HG02588 (cell line): ENCODE data around the gene CENPU.
"Not testable (repeated sequence)": the region's sequence is repeated elsewhere in the genome, so short reads cannot be mapped to it uniquely, and the experiment has no call there.

ENCODE experiments used
- ATAC-seq: cut with Tn5 transposase; IDR thresholded peaks from one replicate; pipeline ENCODE4 v1.9.1; 2021; ENCODE audit warnings: mild to moderate bottlenecking, moderate library complexity; ENCODE audit not compliant: unreplicated experiment

CENPU gene

DNA sequence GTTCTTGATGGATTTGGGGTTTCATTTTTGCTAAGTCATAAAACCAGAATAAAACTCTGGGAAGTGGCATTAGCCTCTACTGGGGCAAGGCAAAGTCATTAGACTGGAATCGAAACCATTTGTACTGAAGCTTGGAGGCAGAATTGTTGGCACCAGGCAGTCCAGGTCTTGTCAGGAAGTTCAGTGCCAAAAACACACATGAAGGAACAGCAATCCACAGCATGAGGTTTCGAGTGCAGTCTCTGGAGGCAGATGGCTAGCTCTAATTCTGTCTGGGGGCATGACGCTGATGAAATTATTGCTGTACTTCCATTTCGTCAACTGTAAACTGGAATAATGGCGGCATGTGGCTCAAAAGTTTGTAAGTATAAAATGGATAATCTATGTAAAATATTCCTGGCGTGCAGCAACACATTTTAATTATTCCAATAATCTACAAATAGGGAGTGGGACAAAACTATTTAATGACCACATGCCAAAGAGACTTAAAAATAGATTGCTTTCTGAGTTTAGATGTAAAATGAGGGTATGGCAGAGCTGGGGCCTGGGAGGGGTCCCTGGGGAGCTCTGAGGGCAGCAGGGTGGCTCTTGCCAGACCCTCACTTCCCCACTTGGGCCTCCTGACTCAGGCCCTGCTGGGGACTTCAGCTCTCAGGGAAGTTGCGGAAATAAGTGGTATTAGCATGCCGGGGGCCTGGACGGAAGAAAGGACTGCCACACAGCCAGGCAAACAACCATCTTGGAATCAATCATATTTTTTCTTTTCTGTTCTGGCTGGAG, 18.8 kb upstream of the CENPU start:
- ATAC-seq = no peak

DNA sequence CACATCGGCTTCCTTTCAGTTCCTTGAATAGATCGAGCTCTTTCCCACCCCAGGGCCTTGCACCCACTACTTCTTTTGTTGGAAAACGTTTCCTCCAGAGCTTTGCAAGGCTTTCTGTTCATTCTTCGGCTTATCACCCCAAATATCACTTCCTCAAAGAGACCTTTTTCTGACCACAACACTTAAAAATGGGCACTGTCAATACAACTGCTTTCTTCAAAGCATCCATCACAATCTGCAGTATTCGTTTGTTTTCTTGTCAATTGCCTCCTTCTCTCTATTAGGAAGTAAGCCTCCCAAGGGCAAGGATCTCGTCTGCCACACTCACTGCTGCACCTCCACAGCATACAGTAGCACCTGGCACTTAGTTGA, 17.7 kb upstream of the CENPU start:
- no peak for ATAC-seq

DNA sequence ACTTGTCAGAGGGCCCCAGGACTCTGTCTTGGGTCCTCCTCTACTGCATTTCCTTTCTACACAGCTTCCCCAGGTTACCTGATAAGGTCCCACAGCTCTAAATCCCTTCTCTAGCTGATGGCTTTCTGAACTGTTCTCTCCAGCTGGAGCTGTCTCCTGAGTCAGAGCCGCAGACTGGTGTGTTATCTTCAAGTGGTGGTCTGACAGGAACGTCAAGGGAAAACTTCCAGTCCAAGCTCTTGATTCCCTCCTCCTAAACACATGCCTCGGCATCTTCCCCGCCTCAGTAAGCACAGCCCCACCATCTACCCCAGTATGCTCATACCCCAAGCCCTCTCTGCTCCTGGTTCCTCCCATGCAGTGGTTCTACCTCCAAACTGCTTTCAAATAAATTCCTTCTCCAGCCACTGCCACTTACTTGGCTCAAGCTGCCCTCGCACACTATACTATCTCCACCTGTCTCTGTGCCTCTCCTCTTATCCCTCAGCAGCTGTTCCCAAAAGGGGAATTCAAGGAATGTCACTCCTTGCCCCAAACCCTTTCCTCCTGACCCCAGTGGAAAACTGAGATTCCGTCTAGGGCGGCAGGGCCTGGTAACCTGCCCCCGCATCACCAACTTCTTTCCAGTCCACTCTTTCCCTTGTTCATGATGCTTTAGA, 17.2 kb upstream of the CENPU start:
- ATAC-seq = no peak

DNA sequence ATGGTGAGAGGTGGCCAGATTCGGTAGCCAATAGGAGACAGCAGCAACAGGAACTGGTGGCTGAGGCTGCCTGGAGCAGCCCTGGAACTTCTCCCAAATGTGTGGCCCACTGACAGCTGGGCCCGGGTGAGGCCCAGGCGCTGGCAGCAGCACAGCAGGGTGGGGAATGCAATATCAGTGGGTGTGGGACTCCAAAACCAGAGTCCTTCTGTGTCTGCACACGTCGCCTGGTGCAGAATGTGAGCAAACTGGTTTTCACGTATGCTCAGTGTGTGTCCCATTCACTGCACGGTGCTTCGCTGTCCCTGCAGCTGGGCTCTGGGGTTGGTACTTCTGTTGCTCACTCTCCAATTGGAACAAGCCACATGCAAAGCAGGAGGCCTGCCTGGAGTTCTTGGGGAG, 14.4 kb upstream of the CENPU start:
- ATAC-seq = no peak

DNA sequence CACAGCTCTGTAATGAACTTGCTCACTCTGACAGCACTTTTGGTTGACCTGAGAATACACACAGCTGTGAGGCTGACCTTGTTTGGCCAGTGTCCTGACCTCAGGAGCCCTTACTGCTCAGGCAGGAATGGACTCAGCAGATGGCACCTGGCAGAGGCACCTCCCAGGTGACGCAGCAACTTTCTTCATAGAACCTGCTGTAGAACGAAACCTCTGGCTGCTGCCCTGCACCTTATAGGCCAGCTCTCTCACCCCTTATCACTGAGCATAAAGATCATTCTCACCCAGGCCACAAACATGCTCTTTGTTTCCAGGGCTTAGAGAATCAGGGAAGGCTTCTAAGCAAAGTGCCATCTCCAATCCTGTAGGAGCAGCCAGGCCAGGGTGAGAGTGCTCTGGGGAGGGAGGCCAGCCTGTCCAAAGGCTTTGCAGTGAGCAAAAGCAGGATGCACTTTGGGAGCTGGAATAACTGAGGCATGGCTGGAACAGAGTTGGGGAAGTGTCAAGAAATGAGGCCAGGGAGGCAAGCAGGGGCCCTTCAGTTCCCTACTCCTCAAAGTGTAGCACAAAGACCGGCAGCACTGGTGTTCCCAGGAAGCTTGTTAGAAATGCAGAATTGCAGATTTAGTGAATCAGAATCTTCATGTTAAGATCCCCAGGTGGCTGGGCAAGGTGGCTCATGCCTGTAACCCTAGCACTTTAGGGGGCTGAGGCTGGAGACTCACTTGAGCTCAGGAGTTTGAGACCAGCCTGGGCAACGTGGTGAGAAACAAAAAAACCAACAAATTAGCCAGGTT, 13.3 kb upstream of the CENPU start:
- ATAC-seq = no peak

DNA sequence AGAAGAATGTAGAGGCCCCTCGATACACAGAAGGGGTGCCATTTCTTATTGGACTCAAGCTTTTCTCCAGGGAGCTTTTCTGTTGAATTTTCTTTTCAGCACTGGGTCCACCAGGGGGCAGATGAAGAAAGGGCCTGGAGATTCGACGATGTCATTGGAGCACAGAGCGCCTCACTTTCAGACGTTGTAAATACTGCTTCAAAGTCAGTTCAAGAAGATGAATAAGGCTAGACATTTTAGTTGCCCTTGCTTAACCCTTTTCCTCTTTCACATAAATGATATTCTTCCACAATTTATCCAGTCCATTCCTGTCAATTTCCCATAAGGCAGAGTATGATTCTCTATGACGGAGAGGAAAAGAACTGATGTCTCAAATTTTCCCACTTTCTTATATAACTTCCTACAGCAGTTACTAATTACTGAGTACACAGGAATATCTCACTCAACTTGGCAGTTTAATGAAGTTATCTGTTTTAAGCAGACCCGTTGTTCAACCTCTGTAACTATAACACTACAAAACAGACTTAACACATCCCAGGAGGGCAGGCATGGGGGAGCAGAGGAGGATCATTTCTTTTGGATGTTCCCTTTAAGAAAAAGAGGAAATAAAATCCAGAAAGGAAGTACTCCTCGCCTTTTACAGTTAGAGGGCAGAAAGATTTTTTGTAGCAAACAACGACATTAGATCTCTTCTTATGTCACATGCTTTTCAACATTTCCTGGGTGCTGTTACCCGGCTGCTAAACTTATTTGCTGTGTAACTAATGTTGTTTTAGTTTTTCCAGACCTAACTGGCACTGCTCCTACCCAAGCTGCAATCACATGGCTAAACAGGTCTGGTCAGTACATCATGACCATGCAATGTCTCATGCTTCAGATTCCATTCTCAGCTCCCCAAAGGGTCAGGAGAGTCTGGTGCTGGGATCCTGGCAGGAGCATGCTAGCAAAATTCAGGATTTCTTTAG, 12.2 kb upstream of the CENPU start:
- no peak for ATAC-seq

DNA sequence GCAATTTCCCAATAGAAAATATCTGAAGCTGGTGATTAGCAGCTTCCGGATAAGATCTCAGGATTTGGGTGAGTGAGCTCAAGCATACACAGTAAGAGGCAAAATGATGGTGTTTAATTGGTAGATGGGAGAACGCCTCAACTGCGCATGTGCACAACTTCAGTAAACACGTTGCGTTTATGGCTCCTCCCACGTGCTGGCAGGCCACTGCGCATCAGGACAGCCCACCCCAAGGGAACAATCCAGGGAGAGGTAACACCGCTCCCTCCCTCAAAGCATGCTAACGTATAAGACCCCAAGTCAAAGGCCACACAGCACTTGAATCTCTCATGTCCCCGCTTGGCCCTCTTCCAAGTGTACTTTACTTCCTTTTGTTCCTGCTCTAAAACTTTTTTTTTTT, 10.3 kb upstream of the CENPU start:
- no peak for ATAC-seq

DNA sequence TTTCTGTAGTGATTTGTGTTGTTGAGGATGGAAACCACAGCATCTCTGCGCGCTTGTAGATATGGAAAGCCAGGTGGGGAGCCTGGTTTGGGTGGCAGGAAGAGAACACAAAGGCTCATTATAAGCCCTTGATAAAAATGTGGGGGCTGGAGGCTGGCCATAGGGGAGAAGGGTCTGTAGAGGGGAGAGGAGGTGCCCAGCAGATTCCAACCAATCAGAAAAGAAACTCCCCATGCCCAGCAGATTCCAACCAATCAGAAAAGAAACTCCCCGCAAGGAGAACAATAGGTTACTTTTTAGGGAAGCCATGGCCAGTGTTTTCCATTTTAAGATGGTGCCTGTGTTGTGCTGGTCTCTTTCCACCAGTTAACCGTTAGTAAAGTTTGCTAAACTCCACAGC, 9.8 kb upstream of the CENPU start:
- ATAC-seq = no peak

DNA sequence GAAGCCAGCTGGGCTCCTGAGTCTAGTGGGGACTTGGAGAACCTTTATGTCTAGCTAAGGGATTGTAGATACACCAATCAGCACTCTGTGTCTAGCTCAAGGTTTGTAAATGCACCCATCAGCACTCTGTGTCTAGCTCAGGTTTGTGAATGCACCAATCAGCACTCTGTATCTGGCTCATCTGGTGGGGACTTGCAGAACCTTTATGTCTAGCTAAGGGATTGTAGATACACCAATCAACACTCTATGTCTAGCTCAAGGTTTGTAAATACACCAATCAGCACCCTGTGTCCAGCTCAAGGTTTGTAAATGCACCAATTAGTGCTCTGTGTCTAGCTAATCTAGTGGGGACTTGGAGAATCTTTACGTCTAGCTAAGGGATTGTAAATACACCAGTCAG, 7.8 kb upstream of the CENPU start:
- ATAC-seq = not testable (repeated sequence)

DNA sequence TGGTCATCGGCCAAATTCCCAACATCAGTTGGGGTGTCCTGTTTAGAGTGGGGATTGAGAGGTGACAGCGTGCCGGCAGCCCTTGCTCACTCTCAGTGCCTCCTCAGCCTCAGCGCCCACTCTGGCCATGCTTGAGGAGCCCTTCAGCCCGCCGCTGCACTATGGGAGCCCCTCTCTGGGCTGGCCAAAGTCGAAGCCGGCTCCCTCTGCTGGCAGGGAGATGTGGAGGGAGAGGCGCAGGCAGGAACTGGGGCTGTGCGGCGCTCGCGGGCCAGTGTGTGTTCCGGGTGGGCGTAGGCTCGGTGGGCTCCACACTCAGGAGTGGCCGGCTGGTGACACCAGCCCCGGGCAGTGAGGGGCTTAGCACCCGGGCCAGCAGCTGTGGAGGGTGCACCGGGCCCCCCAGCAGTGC, 7.1 kb upstream of the CENPU start:
- no peak for ATAC-seq

DNA sequence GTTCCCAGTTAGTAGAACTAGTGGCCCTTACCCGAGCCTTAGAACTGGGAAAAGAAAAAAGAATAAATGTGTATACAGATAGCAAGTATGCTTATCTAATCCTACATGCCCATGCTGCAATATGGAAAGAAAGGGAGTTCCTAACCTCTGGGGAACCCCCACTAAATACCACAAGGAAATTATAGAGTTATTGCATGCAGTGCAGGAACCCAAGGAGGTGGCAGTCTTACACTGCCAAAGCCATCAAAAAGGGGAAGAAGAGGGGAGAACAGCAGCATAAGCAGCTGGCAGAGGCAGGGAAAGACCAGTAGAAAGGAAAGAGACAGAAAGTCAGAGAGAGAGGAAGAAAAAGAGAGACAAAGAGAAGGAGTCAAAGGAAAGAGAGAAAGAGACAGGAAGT, 5.7 kb upstream of the CENPU start:
- ATAC-seq = not testable (repeated sequence)

DNA sequence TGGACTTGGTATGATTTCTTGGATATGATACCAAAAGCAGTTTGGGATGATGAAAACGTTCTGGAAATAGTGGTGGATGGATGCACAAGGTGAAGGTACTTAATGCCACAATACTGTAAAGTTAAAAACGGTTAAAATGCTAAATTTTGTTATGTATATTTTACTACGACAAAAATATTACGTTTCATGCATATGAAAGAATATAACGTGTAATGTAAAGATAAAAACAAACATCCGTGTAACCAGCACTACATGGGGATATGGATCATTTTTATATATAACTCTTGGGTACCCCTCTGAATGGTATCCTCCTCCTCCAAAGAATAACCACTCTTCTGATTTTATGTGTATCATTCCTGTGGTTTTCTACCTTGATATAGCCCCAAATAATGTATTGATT, 862 bp upstream of the CENPU start:
- no peak for ATAC-seq

DNA sequence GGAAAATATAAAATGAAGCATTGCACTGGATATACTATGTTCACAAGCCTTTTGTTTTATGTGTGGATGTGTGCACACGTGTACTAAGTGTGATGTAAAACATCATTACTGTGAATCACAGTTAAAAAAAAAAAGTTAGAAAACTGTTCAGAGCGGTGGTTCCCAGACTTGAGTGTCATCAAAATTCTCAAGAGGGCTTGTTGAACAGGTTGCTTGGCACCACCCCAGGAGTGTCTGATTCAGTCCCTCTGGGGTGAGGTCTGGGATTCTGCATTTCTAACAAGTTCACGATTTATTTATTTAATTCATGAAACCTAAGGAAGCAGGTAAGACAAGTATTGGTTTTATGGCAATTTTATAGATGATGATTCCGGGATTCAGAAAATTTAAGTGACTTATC, 1.8 kb downstream of the CENPU start:
- no peak for ATAC-seq

DNA sequence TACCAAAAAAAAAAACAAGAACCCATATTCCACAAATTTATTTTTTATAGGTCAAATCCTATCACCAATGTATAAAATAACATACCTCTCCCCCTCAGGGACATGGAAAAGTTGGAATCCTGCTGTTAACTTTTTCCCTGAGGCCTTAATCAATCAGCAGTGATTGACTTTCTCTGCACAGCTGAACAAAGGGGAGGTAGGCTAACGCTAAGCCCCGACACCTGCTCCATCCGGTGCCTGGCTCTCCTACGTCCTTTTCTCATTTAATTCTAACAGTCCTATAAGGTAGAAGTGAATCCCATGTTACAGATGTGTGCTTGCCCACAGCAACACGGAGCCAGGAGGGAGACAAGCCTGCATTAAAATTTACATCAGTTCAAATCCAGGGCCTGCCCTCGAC, 2.8 kb downstream of the CENPU start:
- ATAC-seq = no peak

DNA sequence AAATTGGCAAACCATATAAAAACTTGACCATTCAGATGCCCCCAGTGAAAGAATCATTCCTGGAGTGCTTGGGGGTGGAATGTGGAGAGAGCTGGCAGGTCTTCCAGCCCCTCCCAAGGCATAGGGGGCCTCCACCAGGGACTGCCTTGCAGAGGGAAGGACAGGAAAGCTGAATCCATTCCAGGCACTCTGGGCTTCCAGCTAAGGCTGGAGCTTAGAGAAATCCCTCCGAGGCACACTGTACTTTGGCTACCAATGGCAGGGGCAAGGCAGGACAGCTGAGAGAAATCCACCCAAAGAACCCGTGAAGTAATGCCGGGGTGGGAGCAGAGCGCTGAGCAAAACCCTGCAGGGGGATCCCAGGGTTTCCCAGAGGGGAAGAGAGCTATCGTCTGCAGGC, 4.0 kb downstream of the CENPU start:
- no peak for ATAC-seq

DNA sequence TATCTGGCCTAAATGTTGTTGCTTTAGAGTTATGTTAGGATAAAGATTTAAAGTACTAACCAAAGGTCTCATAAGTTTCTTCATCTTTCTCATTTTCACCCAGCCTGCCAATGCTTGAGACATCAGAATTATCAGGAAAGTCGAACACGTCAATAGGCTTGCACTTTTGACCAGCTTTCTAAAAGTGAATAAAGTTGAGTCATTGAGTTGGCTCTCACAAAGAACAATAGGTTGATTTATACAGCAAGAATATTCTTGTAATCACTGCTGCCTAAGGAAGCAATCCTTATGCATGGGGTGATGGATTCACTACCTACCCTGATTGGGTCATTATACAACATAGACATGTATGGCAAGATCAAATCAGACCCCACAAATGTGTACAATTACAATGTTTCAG, 5.0 kb downstream of the CENPU start:
- no peak for ATAC-seq

DNA sequence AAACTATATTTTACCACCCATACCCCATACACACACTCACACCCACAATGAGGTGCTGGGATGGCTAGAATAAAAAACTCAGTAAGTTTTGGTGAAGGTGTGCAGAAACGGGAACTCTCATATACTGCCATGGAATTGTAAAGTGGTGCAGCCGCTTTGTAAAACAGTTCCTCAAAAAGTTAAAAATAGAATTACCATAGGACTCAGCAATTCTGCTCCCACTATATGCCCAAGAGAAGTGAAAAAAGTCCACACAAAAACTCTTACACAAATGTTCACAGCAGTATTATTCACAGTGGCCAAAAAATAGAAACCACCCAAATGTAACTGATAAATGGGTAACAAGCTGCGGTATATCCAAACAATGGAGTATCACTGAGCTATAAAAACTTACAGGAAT, 6.5 kb downstream of the CENPU start:
- no peak for ATAC-seq

DNA sequence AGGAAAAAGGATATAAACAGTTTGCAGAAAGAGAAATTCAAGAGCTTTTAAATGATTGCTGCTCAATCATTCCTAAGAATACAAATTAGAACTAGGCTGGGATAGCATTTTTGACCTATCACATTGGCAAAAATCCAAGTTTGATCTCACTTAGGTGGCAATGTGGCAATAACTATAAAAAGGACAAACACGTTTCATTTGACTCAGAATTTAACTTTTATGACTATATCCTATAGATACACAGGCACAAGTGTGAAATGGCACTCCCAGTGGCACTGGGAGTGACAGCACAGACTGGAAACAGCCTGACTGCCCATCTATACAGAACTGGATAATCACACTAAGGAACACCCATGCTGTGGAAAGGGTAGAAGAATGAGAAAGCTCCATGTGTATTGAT, 11.1 kb downstream of the CENPU start:
- ATAC-seq = no peak

DNA sequence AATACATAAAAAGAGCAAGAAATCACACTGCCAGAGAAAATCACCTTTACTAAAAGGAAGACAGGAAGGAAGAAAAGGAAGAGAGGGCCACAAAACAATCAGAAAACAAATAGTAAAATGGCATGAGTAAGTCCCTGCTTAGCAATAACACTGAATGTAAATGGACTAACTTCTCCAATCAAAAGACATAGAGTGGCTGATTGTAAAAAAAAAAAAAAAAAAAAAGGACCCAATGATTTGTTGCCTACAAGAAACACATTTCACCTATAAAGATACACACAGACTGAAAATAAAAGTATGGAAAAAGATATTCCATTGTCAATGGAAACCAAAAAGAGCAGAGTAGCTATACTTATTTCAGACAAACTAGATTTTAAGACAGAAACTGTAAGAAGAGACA, 12.6 kb downstream of the CENPU start:
- ATAC-seq = no peak

DNA sequence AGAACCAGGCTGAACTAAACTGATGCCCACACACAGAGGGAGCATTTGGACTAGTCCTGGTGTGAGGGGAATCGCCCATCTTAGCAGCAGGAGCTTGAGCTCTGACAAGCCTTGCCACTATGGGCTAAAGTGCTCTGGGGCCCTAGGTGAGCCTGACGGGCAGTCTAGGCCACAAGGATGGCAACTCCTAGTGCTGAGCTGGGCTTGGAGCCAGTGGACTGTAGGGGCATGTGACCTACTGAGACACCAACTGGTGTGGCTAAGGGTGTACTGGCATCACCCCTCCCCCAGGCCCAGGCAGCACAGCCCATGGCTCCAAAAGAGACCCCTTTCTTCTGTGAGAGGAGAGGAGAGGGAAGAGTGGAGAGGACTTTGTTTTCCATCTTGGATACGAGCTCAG, 14.5 kb downstream of the CENPU start:
- no peak for ATAC-seq

DNA sequence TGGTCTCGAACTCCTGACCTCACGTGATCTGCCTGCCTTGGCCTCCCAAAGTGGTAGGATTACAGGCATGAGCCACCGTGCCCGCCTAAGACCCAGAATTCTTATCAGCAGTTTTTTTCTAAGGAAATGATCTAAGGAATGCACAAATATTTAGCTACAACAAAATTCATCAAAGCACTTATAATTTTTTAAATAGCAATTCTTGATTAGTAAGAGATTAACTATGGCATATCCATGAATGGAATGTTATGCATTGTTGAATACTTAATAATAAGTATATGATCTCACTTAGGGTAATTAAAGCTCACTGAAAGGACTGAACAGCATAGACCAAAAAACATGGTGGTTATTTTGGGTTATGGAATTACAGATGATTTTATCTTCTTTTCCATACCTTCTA, 18.4 kb downstream of the CENPU start:
- ATAC-seq = no peak
